ENCODE results near the gene LMO1.

Gene LMO1

GRCh38 chr11:8258784-8259183, 4.9 kb downstream of the LMO1 start:
- TF ChIP-seq CTCF (conservative IDR thresholded peaks at IDR 0.05) = no peak
- H3K27ac ChIP-seq = no peak overlapping the region

GRCh38 chr11:8258289-8258688, 5.4 kb downstream of the LMO1 start:
- no peak for TF ChIP-seq CTCF (conservative IDR thresholded peaks at IDR 0.05)
- H3K27ac ChIP-seq = no peak overlapping the region

GRCh38 chr11:8257003-8257664, 6.5 kb downstream of the LMO1 start:
- TF ChIP-seq CTCF (conservative IDR thresholded peaks at IDR 0.05) = no peak
- no peak overlapping the region for H3K27ac ChIP-seq

GRCh38 chr11:8256271-8257002, 7.2 kb downstream of the LMO1 start:
- H3K27ac ChIP-seq = no peak overlapping the region
- no peak for TF ChIP-seq CTCF (conservative IDR thresholded peaks at IDR 0.05)

- no peak for TF ChIP-seq CTCF (conservative IDR thresholded peaks at IDR 0.05)
- no peak overlapping the region for H3K27ac ChIP-seq
These were observed 10.1 kb downstream of the LMO1 start for GRCh38 chr11:8253566-8253965.

GRCh38 chr11:8252946-8253345, 10.7 kb downstream of the LMO1 start:
- no peak for TF ChIP-seq CTCF (conservative IDR thresholded peaks at IDR 0.05)

GRCh38 chr11:8252388-8252787, 11.3 kb downstream of the LMO1 start:
- no peak overlapping the region for H3K27ac ChIP-seq

More at GRCh38 chr11:8252946-8253345, 10.7 kb downstream of the LMO1 start:
- no peak overlapping the region for H3K27ac ChIP-seq

More at GRCh38 chr11:8252388-8252787, 11.3 kb downstream of the LMO1 start:
- TF ChIP-seq CTCF (conservative IDR thresholded peaks at IDR 0.05) = no peak

Measured in VCaP (cell line).